Activated T-helper 2 cell treated with anti-CD3 and anti-CD28 coated beads, Interferon-gamma antibody, Interleukin-2, Interleukin-4, amounts not matched to agents 10 μg/mL and 5 μg/mL and 100 μg/mL, durations not matched to agents 14 hours and 24 hours and 36 hours (primary cell): ENCODE results near the gene CES5A. TPM values are rescaled to one million over a fixed set of nuclear protein-coding genes. Genes with fewer than 3 reads are reported as not detected.
"Not testable (repeated sequence)": the region's sequence is repeated elsewhere in the genome, so short reads cannot be mapped to it uniquely, and the experiment has no call there.

ENCODE experiments used
- DNase-seq: peaks from one replicate; pipeline ENCODE4 v3.0.0; 2021; ENCODE audit warnings: low spot score
- H3K27ac Mint-ChIP-seq: one replicate; pipeline ENCODE4 v1.8.0; 2021; ENCODE audit warnings: mixed read lengths
- H3K27me3 Mint-ChIP-seq: one replicate; pipeline ENCODE4 v1.8.0; 2021; ENCODE audit warnings: low read depth, mixed read lengths
- H3K36me3 Mint-ChIP-seq: one replicate; pipeline ENCODE4 v1.8.0; 2021; ENCODE audit warnings: low read depth, mixed read lengths
- H3K4me1 Mint-ChIP-seq: one replicate; pipeline ENCODE4 v1.8.0; 2021; ENCODE audit warnings: low read depth, mixed read lengths
- H3K4me3 Mint-ChIP-seq: one replicate; pipeline ENCODE4 v1.8.0; 2021; ENCODE audit warnings: low read depth, mild to moderate bottlenecking, moderate library complexity, mixed read lengths
- H3K9me3 Mint-ChIP-seq: one replicate; pipeline ENCODE4 v1.8.0; 2021; ENCODE audit warnings: mixed read lengths
- intact Hi-C: fragments of 100-400 bp; cut with micrococcal nuclease; formaldehyde crosslinking; loops from one replicate; pipeline ENCODE4 v1.15.1; 2023
- total RNA-seq: library from RNA; stranded (reverse); gene quantifications from 2 replicates; pipeline ENCODE4 v1.2.3, GENCODE V29; 2022

Gene CES5A
- total RNA-seq, 1 donor from 2014 or later = not detected

DNA sequence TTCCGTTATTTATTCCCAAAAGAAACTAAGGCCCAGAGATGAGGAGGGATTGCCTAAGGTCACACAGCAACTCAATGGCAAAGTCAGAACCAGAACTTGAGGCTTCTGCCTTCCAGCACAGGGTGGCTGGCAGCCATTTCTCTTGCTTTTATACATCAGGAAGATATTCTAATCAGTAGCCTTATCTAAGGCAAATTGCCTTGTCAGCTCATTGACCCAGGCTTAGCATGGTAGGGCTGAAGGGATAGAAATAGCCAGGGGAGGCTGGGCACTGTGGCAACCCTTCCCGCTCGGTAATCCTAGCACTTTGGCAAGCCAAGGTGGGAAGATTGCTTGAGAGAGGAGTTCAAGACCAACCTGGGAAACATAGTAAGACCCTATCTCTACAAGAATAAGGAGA, 40.0 kb downstream of the CES5A start:
- DNase-seq, H3K4me1 Mint-ChIP-seq, H3K27ac Mint-ChIP-seq, H3K36me3 Mint-ChIP-seq, H3K27me3 Mint-ChIP-seq, H3K4me3 Mint-ChIP-seq, H3K9me3 Mint-ChIP-seq, intact Hi-C loops: not testable (repeated sequence)

DNA sequence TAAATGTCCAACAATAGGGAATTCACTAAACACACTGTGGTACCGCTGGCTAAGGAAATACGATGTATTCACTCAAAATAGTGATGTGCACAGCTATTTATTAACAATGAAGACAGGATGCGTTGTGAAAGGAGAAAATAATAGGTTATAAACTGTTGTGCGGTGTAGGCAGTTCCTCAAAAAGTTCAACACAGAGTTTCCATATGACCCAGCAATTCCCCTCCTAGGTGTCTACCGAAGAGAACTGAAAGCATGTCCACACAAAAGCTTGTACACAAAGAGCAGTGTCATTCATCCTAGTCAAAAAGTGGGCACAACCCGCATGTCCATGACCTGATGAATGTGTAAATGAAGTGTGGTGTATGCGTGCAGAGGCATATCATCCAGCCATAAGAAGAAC, 41.1 kb downstream of the CES5A start:
- H3K4me3 Mint-ChIP-seq = no peak overlapping the region
- H3K27ac Mint-ChIP-seq = no peak overlapping the region
- no peak for DNase-seq
- no peaks in the 10 kb centered on the region for H3K9me3 Mint-ChIP-seq
- intact Hi-C loops = no loop called here
- peaks cover 3% of the 10 kb centered on the region for H3K27me3 Mint-ChIP-seq
- H3K4me1 Mint-ChIP-seq = no peaks in the 10 kb centered on the region
- H3K36me3 Mint-ChIP-seq = no peaks in the 10 kb centered on the region

DNA sequence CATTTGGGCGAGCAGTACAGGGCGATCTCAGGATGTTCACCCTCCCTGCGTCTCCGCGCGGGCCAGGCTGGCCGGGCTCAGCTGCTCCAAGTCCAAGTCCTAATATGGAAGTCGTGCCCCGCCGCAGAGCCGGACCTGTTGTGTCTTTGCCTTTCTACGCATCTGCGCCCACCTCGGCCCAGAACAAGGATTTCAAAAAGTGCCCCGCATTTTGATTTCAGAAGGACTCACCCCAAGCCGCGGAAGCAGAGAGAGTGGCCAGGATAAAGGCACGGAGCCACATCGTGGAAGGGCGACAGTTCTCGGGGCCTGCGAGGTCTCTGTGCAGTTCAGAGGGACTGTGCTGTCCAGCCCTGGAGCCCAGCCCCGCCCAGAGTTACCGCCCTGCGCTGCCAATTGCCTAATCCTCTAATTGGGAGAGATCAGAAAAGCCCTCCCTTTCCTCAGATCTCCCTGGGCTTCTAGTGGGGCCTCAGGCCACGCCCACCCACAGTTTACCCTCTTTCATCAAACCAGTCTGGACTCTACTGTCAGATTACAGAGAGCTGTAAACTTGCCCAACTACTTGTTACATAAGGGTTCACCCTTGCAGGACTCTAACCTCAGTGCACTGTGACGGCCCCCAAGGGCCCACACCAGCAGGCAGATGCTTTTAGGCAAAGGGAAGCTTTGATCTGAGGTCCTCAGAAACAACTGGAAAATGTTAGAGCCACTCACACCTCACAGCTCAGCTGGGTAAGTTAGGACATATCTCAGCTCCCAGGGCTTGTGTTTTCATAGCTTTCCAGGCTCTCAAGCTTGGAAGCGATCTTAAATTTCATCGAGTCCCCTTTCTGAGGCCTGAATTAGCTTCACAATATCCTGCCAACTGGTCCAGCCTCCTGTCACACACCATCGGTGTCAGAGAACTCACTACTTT, 42.1 kb downstream of the CES5A start, which contains the start of gene CES1:
Gene CES1, minus strand, starts transcription at position 324 of the 919 bp plus-strand sequence. Its CDS starts 41 bp downstream, at position 283.
- Mint-ChIP-seq H3K27ac (no peak within 1 kb of the TSS), H3K4me1 (no peaks in the 10 kb centered on the region), H3K4me3 (no peak within 1 kb of the TSS), H3K36me3 (no peaks in the 10 kb centered on the region), H3K9me3 (no peaks in the 10 kb centered on the region), H3K27me3 (no peaks in the 10 kb centered on the region)
- intact Hi-C loops = no loop called here
- DNase-seq = no peak

DNA sequence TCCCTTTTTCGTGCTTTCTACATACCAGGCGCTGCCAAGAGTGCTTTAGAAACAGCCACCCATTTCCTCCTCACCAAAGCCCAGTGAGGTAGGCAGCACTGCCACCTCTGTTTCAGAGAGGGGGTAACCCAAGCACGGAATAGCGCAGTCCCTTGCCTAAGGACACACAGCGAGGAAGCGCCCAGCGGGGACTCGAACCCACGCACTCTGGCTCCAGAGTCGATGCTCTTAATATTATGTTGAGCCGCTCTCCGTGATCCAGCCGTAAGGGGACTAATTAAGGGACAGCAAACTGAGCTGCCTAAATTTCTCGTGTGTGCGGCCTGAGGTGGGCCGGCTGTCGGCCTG, 42.8 kb downstream of the CES5A start:
- no peak overlapping the region for H3K4me3 Mint-ChIP-seq
- no peaks in the 10 kb centered on the region for H3K36me3 Mint-ChIP-seq
- no peak overlapping the region for H3K27ac Mint-ChIP-seq
- H3K9me3 Mint-ChIP-seq = no peaks in the 10 kb centered on the region
- H3K4me1 Mint-ChIP-seq = no peaks in the 10 kb centered on the region
- DNase-seq = no peak
- no peaks in the 10 kb centered on the region for H3K27me3 Mint-ChIP-seq
- intact Hi-C loops = no loop called here

DNA sequence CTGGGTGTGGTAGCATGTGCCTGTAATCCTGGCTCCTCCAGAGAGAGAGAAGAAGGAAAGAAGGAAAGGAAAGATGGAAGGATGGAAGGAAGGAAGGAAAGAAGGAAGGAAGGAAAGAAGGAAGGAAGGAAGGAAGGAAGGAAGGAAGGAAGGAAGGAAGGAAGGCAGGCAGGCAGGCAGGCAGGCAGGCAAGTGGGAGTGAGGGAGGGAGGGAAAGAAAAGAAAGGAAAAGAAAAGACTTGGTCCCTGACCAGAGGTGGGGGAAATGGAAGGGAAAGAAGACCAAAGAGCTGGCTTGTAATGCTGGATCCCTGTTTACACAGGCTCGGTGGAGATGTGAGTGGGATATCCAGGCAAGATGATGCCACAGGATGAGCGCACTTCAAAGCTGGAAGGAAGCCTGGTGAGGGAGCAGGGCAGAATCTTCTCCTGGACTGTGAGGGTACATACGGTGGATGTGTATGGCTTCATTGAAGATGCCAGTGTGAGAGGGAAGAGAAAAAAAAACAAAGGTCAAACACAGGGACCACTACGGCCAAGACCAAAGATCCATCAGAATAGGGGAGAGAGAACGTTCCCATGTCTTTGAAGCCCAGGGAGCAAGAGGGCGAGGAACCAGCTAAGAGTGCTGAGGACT, 44.4 kb downstream of the CES5A start:
- Mint-ChIP-seq H3K4me3 (no peak overlapping the region), H3K27ac (no peak overlapping the region), H3K27me3 (no peaks in the 10 kb centered on the region), H3K36me3 (no peaks in the 10 kb centered on the region), H3K9me3 (no peaks in the 10 kb centered on the region), H3K4me1 (no peaks in the 10 kb centered on the region)
- intact Hi-C loops = no loop called here
- no peak for DNase-seq

DNA sequence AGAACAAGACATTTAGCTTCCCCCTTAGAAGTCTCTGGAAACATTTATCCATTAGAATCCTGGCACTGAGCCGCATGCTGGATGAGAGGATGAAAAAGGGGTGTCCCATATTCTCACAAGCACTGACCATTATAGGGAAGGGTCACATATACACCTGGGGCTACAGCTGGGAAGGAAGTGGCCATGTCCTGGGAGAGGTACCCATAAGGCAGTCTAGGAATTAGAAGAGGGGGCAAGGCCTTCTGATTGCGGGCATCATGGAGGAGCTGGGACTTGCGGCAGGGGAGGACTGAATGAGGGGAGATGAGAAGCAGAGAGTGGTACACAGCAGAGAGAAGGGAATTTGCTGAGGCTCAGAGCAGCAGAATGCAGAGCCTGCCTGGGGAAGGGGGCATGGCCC, 45.9 kb downstream of the CES5A start:
- H3K27ac Mint-ChIP-seq = not testable (repeated sequence)

DNA sequence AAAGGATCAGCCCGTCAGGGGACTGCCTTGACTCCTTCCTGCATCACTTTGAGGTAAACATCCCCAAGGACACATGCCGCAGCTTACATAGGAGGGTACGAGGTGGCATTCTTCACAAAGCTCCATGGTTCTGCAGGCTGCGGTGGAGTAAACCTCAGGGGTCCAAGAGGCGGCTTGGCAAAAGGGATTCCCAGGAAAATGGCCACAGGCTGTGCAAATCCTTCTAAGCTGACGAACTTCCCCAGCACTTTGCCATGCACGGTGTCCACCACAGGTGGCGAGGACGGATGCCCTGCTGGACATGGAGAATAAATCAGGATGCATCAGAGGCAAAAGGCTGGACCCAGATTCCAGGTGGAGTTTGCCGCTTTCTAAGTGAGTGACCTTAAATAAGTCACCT, 46.5 kb downstream of the CES5A start:
- Mint-ChIP-seq H3K27me3 (no peaks in the 10 kb centered on the region), H3K36me3 (no peaks in the 10 kb centered on the region), H3K9me3 (no peaks in the 10 kb centered on the region), H3K4me3 (no peak overlapping the region), H3K4me1 (no peaks in the 10 kb centered on the region), H3K27ac (no peak overlapping the region)
- intact Hi-C loops = no loop called here
- DNase-seq = no peak

More for the DNA sequence above, 45.9 kb downstream of the CES5A start:
- H3K4me1 Mint-ChIP-seq, DNase-seq, H3K36me3 Mint-ChIP-seq, H3K4me3 Mint-ChIP-seq, intact Hi-C loops, H3K9me3 Mint-ChIP-seq, H3K27me3 Mint-ChIP-seq: not testable (repeated sequence)

DNA sequence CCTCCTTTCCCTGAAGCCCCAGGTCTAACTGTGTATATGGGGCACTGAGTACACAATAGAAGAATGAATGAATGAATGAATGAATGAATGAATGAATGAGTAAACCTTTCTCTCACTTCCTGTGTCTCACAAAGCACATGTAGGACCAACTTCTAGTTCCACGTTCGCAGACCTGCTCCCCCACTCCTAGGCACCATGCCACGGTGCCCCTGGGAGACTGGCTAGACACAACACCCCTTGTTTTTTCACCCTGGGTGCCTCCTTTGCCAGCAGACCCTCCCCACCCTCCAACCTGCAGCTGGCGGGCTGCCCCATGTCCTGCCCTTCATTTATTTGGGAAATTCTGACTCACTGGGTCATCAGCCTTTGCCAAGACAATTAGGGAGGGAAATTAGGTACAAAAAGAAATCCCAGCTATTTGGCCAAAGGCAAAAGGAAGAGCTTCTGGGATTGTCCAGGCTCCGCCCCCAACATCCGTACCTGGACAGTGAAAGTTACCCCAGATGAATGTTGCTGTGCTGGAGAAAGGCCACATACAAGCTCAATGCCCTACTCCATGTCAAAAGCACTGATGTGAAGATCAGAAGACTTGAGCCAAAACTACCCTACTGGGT, 50.0 kb downstream of the CES5A start:
- Mint-ChIP-seq H3K27me3 (no peaks in the 10 kb centered on the region), H3K4me3 (no peak overlapping the region), H3K36me3 (no peaks in the 10 kb centered on the region), H3K27ac (no peak overlapping the region), H3K9me3 (no peaks in the 10 kb centered on the region), H3K4me1 (no peaks in the 10 kb centered on the region)
- DNase-seq = no peak
- intact Hi-C loops = no loop called here

DNA sequence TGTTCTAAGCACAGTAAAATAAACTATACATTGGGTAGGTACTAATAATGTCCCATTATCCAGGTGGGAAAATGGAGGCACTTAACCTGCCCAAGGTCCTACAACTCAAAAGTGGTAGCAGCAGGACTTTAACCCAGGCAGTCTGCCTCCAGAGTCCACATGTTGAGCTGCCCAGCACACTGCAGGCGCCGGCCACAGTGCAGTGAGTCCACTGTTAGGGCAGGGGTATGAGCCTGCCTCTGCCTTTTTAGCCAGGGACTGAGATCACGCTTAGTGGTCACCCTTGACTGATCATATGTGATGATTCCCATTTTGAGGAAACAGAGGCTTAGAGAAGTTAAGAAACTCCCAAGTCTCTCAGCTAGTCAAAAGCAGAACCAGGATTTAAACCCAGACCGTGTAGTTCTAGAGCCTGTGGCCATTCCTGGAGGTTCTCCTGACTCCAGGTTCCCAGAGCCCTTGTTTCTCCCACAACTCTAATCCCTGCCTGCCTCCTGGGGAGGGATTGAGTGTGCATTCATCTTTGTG, 50.6 kb downstream of the CES5A start:
- Mint-ChIP-seq H3K4me1 (no peaks in the 10 kb centered on the region), H3K27ac (no peak overlapping the region), H3K27me3 (no peaks in the 10 kb centered on the region), H3K4me3 (no peak overlapping the region), H3K9me3 (no peaks in the 10 kb centered on the region), H3K36me3 (no peaks in the 10 kb centered on the region)
- intact Hi-C loops = no loop called here
- no peak for DNase-seq

DNA sequence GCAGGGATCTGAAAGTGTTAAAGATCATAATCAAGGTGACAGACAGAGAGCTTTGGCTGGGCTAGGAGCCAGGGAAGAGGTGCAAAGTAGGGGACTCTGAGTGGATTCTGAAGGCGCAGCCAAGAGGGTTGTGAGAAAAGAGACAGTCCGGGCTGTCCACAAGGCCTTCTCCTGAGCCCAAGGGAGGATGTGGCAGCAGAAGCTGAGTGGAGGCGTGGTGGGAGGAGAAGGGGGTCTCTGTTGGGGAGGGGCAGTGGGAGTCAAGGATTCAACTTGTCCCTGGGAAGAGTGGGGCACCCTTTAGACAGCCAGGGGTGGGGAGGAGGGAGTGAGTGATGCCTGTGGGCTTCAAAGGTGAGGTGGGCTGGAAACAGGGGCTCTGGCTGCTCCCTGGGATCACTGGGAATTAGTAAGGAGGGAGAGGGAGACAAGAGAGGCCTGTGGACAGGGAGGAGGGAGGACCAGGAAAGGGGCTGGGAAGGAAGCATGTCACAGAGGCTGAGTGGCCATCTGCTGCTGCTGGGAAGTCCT, 52.8 kb downstream of the CES5A start:
- H3K27me3 Mint-ChIP-seq = no peaks in the 10 kb centered on the region
- no peak for DNase-seq
- no peaks in the 10 kb centered on the region for H3K4me1 Mint-ChIP-seq
- no peak overlapping the region for H3K4me3 Mint-ChIP-seq
- H3K27ac Mint-ChIP-seq = no peak overlapping the region
- no peaks in the 10 kb centered on the region for H3K36me3 Mint-ChIP-seq
- H3K9me3 Mint-ChIP-seq = no peaks in the 10 kb centered on the region
- intact Hi-C loops = no loop called here

DNA sequence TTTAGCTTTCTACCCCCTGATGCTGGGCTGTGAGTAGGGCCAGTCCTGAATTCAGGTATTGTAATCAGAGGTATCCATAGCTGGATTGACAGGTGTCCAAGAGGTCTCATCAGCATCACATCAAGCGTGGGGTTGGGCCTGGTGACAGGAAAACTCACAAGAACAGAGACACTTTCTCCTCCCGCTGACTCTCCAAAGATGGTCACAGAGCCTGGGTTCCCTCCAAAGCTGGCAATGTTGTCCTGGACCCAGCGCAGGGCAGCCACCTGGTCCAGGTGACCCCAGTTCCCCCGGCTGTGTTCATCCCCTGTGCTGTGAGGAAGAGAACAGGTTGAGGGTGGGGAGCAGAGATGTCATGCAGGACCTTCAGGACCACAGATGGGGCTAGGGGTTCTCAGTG, 54.0 kb downstream of the CES5A start:
- no peak for DNase-seq
- no peaks in the 10 kb centered on the region for H3K4me1 Mint-ChIP-seq
- H3K9me3 Mint-ChIP-seq = no peaks in the 10 kb centered on the region
- no peaks in the 10 kb centered on the region for H3K27me3 Mint-ChIP-seq
- no peaks in the 10 kb centered on the region for H3K36me3 Mint-ChIP-seq
- intact Hi-C loops = no loop called here
- no peak overlapping the region for H3K4me3 Mint-ChIP-seq
- H3K27ac Mint-ChIP-seq = no peak overlapping the region

DNA sequence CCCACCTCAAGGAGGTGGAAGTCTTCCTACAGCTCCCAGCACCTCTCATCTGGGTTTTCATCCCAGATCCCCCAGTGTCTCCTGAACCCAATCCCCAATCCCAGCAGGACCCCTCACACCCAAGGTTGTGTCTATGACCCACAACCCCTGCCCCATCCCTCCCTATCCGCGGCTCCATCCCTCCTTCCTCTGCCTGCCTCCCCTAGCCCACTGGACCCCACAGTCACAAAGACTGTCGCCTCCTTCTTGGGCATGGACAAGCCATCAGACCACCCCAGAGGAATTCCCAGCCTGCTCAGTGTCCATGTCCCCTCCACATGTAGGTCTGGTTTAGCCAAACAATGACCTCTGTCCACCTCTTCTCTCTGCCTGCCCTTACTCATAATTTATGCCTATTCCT, 54.6 kb downstream of the CES5A start:
- Mint-ChIP-seq H3K4me3 (no peak overlapping the region), H3K27ac (no peak overlapping the region), H3K36me3 (no peaks in the 10 kb centered on the region), H3K4me1 (no peaks in the 10 kb centered on the region), H3K9me3 (no peaks in the 10 kb centered on the region), H3K27me3 (no peaks in the 10 kb centered on the region)
- no peak for DNase-seq
- intact Hi-C loops = no loop called here
